K562 (cell line): ENCODE results near the gene TNFRSF18. TPM values are rescaled to one million over a fixed set of nuclear protein-coding genes. Genes with fewer than 3 reads are reported as not detected.

Experiments
- ATF2 ChIP-seq: sonication (generic); formaldehyde crosslinking; IDR thresholded peaks from 2 replicates; pipeline ENCODE4 v1.8.1; 2022; ENCODE audit warnings: missing genetic modification reagents
- BCL6 ChIP-seq: fragments of 250-450 bp; sonication (Bioruptor Pico); IDR thresholded peaks from 2 replicates; pipeline ENCODE4 v1.4.0; 2020
- GATAD2B ChIP-seq: fragments of 450-650 bp; IDR thresholded peaks from 2 replicates; pipeline ENCODE4 v1.6.1; 2017; ENCODE audit warnings: mild to moderate bottlenecking, borderline replicate concordance
- L3MBTL2 ChIP-seq: fragments of 450-650 bp; IDR thresholded peaks from 2 replicates; pipeline ENCODE4 v1.6.1; 2016; ENCODE audit warnings: mild to moderate bottlenecking, moderate library complexity
- MXD1 ChIP-seq: fragments of 250-450 bp; sonication (Bioruptor Pico); IDR thresholded peaks from 2 replicates; pipeline ENCODE4 v1.8.0; 2021; ENCODE audit warnings: borderline replicate concordance, mild to moderate bottlenecking, moderate library complexity; ENCODE audit not compliant: poor library complexity, severe bottlenecking
- NFIC ChIP-seq: fragments of 450-650 bp; IDR thresholded peaks from 2 replicates; pipeline ENCODE4 v1.6.1; 2017; ENCODE audit warnings: mild to moderate bottlenecking, inconsistent platforms
- NR0B1 ChIP-seq: fragments of 450-650 bp; IDR thresholded peaks from one replicate; pipeline ENCODE4 v1.6.1; 2018; ENCODE audit warnings: mild to moderate bottlenecking, moderate library complexity; ENCODE audit not compliant: partially characterized antibody
- POLR2AphosphoS5 ChIP-seq: IDR thresholded peaks from 2 replicates; pipeline ENCODE4 v1.6.1; 2011; ENCODE audit warnings: mild to moderate bottlenecking, low read depth, low read length, moderate library complexity; ENCODE audit not compliant: control insufficient read depth, insufficient read depth
- RAD51 ChIP-seq: fragments of 450-650 bp; IDR thresholded peaks from 2 replicates; pipeline ENCODE4 v1.7.1; 2016; ENCODE audit warnings: low read depth, mild to moderate bottlenecking, borderline replicate concordance
- RBFOX2 ChIP-seq: fragments of 200-400 bp; formaldehyde crosslinking; IDR thresholded peaks from 2 replicates; pipeline ENCODE4 v1.6.1; 2017; ENCODE audit warnings: low read depth, mild to moderate bottlenecking, low read length, moderate library complexity
- ZBTB34 ChIP-seq: fragments of 250-450 bp; sonication (Bioruptor Pico); IDR thresholded peaks from 2 replicates; pipeline ENCODE4 v1.8.0; 2021; ENCODE audit warnings: mild to moderate bottlenecking, moderate library complexity
- ZBTB49 ChIP-seq: sonication (generic); formaldehyde crosslinking; IDR thresholded peaks from 2 replicates; pipeline ENCODE4 v1.8.0; 2022; ENCODE audit warnings: missing genetic modification reagents, mild to moderate bottlenecking, borderline replicate concordance
- ZNF398 ChIP-seq: fragments of 250-450 bp; sonication (Bioruptor Pico); IDR thresholded peaks from 2 replicates; pipeline ENCODE4 v1.8.0; 2021; ENCODE audit warnings: moderate library complexity, mild to moderate bottlenecking, inconsistent platforms
- polyA plus RNA-seq, 8 experiments: library from polyadenylated mRNA; depleted of rRNA in 4 of 8; stranded (reverse) in 5 of 8; unstranded in 3 of 8; fragments of >200 nt; fragmentation: Nextera tagmentation in 2 of 8; fragmentation: Illumina TruSeq in 1 of 8; extraction: Ambion mirVana in 2 of 8; extraction: Trizol in 1 of 8; gene quantifications; 2 replicates each; pipeline versions ENCODE4 v1.2.1 to v1.2.3, GENCODE V29; 2011 to 2014; ENCODE audit warnings: inconsistent platforms in 1 of 8, missing spikeins in 1 of 8
- total RNA-seq, 7 experiments: library from RNA; depleted of rRNA in 6 of 7; stranded (reverse); fragments of >200 nt in 6 of 7; fragmentation: Illumina TruSeq in 2 of 7; extraction: Trizol in 2 of 7; gene quantifications; 2 replicates each; pipeline versions ENCODE4 v1.2.1 to v1.2.3, GENCODE V29; 2011 to 2021; ENCODE audit warnings: low replicate concordance in 1 of 7

Gene TNFRSF18
- total and polyA plus RNA-seq, 9 of the 15 experiments (the other 6 are each of a cell fraction or from before 2014, with no cell fraction given): 0.24 to 0.27 TPM; not detected in 7

GRCh38 chr1:1157426-1157913 is 48.9 kb downstream of the TNFRSF18 start (continued):
- no peak for TF ChIP-seq MXD1 (CRISPR knock-in tag)
- no peak for TF ChIP-seq RAD51
- no peak for TF ChIP-seq BCL6 (CRISPR knock-in tag)
- TF ChIP-seq POLR2AphosphoS5: peak; percentile 75
- TF ChIP-seq NR0B1: no peak
- no peak for TF ChIP-seq ZBTB34 (CRISPR knock-in tag)
- TF ChIP-seq ZNF398 (CRISPR knock-in tag): no peak
- TF ChIP-seq ATF2: no peak
- TF ChIP-seq RBFOX2: peak; percentile 85
- TF ChIP-seq NFIC: peak; percentile 37
- TF ChIP-seq ZBTB49 (CRISPR knock-in tag): no peak
- 0 out of 2 replicates have a peak, but pooled peaks have one; percentile 5 for TF ChIP-seq GATAD2B
- TF ChIP-seq L3MBTL2: peak; percentile 70
